Measurements from ENCODE around the gene ARHGEF25. TPM values are rescaled to one million over a fixed set of nuclear protein-coding genes. Genes with fewer than 3 reads are reported as not detected.

The ARHGEF25 gene
- polyA plus RNA-seq, 1 experiment = 26.0 TPM

- TF ChIP-seq, protein P1, sequence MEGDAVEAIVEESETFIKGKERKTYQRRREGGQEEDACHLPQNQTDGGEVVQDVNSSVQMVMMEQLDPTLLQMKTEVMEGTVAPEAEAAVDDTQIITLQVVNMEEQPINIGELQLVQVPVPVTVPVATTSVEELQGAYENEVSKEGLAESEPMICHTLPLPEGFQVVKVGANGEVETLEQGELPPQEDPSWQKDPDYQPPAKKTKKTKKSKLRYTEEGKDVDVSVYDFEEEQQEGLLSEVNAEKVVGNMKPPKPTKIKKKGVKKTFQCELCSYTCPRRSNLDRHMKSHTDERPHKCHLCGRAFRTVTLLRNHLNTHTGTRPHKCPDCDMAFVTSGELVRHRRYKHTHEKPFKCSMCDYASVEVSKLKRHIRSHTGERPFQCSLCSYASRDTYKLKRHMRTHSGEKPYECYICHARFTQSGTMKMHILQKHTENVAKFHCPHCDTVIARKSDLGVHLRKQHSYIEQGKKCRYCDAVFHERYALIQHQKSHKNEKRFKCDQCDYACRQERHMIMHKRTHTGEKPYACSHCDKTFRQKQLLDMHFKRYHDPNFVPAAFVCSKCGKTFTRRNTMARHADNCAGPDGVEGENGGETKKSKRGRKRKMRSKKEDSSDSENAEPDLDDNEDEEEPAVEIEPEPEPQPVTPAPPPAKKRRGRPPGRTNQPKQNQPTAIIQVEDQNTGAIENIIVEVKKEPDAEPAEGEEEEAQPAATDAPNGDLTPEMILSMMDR (IDR thresholded peaks at IDR 0.05; ENCODE audit: insufficient read depth, low read depth, low read length) = no peak
- POLR2A ChIA-PET = no interaction called here
- DNase-seq (ENCODE audit: low read depth) = no peak
- CTCF ChIA-PET = interaction anchor here (0.6 to 8.4 kb wide), 2 partner anchors 49 to 131 kb away, joined by 3 to 257 read pairs; partner anchors contain the start of gene B4GALNT1
- Histone ChIP-seq H3K4me3 (ENCODE audit: low read depth, low read length) (no peak overlapping the region), H3K36me3 (ENCODE audit: control insufficient read depth, insufficient read depth, low read length) (peaks cover 1% of the 10 kb centered on the region), H3K27me3 (ENCODE audit: control insufficient read depth, insufficient read depth, low read length) (no peaks in the 10 kb centered on the region)
These were observed 33.1 kb upstream of the ARHGEF25 start for GRCh38 chr12:57577981-57578758.

- H3K36me3 ChIP-seq (ENCODE audit: control insufficient read depth, insufficient read depth, low read length) = peaks cover 1% of the 10 kb centered on the region
- H3K4me3 ChIP-seq (ENCODE audit: low read depth, low read length) = no peak overlapping the region
- no peaks in the 10 kb centered on the region for H3K27me3 ChIP-seq (ENCODE audit: control insufficient read depth, insufficient read depth, low read length)
- no peak for DNase-seq (ENCODE audit: low read depth)
- CTCF ChIA-PET = interaction anchor here (1.0 to 8.4 kb wide), 3 partner anchors 10 to 147 kb away, joined by 3 to 257 read pairs (median 4); partner anchors contain the start of gene B4GALNT1
- TF ChIP-seq, protein P1 (IDR thresholded peaks at IDR 0.05; ENCODE audit: insufficient read depth, low read depth, low read length) = no peak
- POLR2A ChIA-PET = no interaction called here
These were observed 32.2 kb upstream of the ARHGEF25 start for GRCh38 chr12:57579011-57579410.

DNA sequence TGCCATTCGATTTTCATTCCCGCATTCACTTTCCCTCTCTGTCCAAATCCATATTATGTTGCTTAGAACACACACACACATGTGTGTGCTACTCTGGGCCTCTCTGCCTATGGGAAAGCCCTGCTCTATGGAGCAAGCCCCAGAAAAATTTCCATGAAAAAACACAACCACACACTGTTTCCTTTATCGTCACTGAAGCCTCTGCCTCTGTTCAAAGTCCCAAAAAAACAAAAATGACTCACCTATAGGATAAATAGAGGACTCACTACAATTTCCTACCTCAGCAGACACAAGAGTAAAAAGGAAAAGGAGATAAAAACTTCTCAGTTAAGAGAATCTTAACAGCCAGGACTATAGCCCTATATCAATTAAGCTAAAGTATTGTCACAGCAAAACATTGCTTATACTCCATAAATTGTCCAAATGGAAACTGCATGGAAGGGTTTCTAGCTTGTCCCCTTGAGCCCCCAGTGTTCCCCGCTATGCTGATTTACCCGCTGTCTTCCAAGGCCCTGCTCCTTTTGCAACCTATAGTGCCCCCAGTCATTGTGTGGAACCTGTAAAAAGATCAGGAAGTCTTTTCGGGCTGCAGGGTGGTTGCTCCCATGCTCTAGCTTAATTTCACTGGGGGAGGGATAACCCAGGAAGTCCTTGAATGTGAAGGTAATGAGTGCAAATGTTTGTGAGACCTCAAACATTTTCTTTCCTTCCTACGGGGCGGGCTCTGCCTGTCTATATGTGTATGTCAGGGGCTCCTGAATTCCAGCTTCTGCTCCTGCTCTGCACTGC is 31.4 kb upstream of the ARHGEF25 start:
- Histone ChIP-seq H3K36me3 (ENCODE audit: control insufficient read depth, insufficient read depth, low read length) (peaks cover 1% of the 10 kb centered on the region), H3K4me3 (ENCODE audit: low read depth, low read length) (no peak overlapping the region), H3K27me3 (ENCODE audit: control insufficient read depth, insufficient read depth, low read length) (no peaks in the 10 kb centered on the region; the same call in 1 of the 2 replicates)
- CTCF ChIA-PET = interaction anchor here (0.9 to 8.4 kb wide), 4 partner anchors 9 to 146 kb away, joined by 3 to 257 read pairs (median 4); partner anchors contain the start of gene B4GALNT1
- POLR2A ChIA-PET = no interaction called here
- DNase-seq (ENCODE audit: low read depth) = no peak
- TF ChIP-seq, protein P1 (IDR thresholded peaks at IDR 0.05; ENCODE audit: insufficient read depth, low read depth, low read length) = no peak

DNA sequence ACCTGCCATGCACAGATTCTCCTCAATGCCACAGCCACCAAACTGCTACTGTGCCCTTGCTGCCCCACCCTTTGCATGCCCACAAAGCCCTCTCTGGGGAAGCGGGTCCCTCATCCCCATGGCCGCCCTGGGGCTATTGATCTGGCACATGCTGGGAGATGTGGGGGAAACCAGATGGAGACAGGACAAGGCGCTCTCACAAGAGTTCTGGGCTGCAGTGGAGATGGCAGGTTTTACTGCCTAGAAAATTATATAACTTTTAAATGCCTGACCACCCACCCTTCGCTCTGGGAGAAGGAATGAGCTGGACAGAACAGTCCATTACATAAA is 30.8 kb upstream of the ARHGEF25 start:
- H3K4me3 ChIP-seq (ENCODE audit: low read depth, low read length) = no peak overlapping the region
- ChIA-PET CTCF (interaction anchor here (0.9 to 8.4 kb wide), 4 partner anchors 10 to 57 kb away, joined by 3 to 257 read pairs (median 19); partner anchors contain the start of gene B4GALNT1), POLR2A (no interaction called here)
- DNase-seq (ENCODE audit: low read depth) = no peak
- peaks cover 1% of the 10 kb centered on the region; the same call in 1 of the 2 replicates for H3K27me3 ChIP-seq (ENCODE audit: control insufficient read depth, insufficient read depth, low read length)
- no peaks in the 10 kb centered on the region; the same call in 1 of the 2 replicates for H3K36me3 ChIP-seq (ENCODE audit: control insufficient read depth, insufficient read depth, low read length)
- TF ChIP-seq, protein P1 (IDR thresholded peaks at IDR 0.05; ENCODE audit: insufficient read depth, low read depth, low read length) = no peak

GRCh38 chr12:57581802-57582201 is 29.4 kb upstream of the ARHGEF25 start:
- no peak for DNase-seq (ENCODE audit: low read depth)

More at GRCh38 chr12:57581802-57582201, 29.4 kb upstream of the ARHGEF25 start:
- TF ChIP-seq, protein P1 (IDR thresholded peaks at IDR 0.05; ENCODE audit: insufficient read depth, low read depth, low read length) = no peak
- POLR2A ChIA-PET = no interaction called here
- H3K36me3 ChIP-seq (ENCODE audit: control insufficient read depth, insufficient read depth, low read length) = no peaks in the 10 kb centered on the region; the same call in 1 of the 2 replicates
- CTCF ChIA-PET = interaction anchor here (0.8 to 8.4 kb wide), 6 partner anchors 11 to 112 kb away, joined by 3 to 257 read pairs (median 34); partner anchors contain the start of genes ARHGEF25, B4GALNT1 and OS9
- H3K4me3 ChIP-seq (ENCODE audit: low read depth, low read length) = no peak overlapping the region
- peaks cover 1% of the 10 kb centered on the region; the same call in 1 of the 2 replicates for H3K27me3 ChIP-seq (ENCODE audit: control insufficient read depth, insufficient read depth, low read length)
